Trophoblast cell (in vitro differentiated cells and primary cell): ENCODE data around the gene ABLIM2.

Source experiments
- DNase-seq, 2 donors: peaks; one replicate each; pipeline ENCODE4 v3.0.0-alpha.2; 2016
- H2AFZ ChIP-seq: 2 replicates; pipeline ENCODE4 v1.6.1; 2013; ENCODE audit warnings: low read length, moderate library complexity, mild to moderate bottlenecking; ENCODE audit not compliant: insufficient read depth, poor library complexity
- H2AK5ac ChIP-seq: 2 replicates; pipeline ENCODE4 v1.6.1; 2013; ENCODE audit warnings: mild to moderate bottlenecking, low read length
- H2BK120ac ChIP-seq: 2 replicates; pipeline ENCODE4 v1.6.1; 2013; ENCODE audit warnings: low read length, mild to moderate bottlenecking, moderate library complexity; ENCODE audit not compliant: insufficient read depth, poor library complexity
- H2BK12ac ChIP-seq: 2 replicates; pipeline ENCODE4 v1.6.1; 2013; ENCODE audit warnings: mild to moderate bottlenecking, low read length, moderate library complexity
- H2BK5ac ChIP-seq: 2 replicates; pipeline ENCODE4 v1.6.1; 2013; ENCODE audit warnings: low read length, low read depth, moderate library complexity, mild to moderate bottlenecking; ENCODE audit not compliant: poor library complexity
- H3K14ac ChIP-seq: 2 replicates; pipeline ENCODE4 v1.6.1; 2013; ENCODE audit warnings: mild to moderate bottlenecking, low read length
- H3K18ac ChIP-seq: 2 replicates; pipeline ENCODE4 v1.6.1; 2013; ENCODE audit warnings: mild to moderate bottlenecking, low read length
- H3K23ac ChIP-seq: 2 replicates; pipeline ENCODE4 v1.6.1; 2013; ENCODE audit warnings: low read length
- H3K27ac ChIP-seq: 2 replicates; pipeline ENCODE4 v1.5.1; 2013; ENCODE audit warnings: low read depth, mild to moderate bottlenecking, inconsistent platforms, low read length, moderate library complexity
- H3K27me3 ChIP-seq: 2 replicates; pipeline ENCODE4 v1.6.1; 2013; ENCODE audit warnings: inconsistent platforms, mild to moderate bottlenecking, low read length, moderate library complexity; ENCODE audit not compliant: insufficient read depth
- H3K36me3 ChIP-seq, 2 experiments: 1 replicate in 1 of 2; 2 replicates in 1 of 2; pipeline ENCODE4 v1.6.1; 2013; ENCODE audit warnings: low read length in 2 of 2, mild to moderate bottlenecking in 2 of 2, moderate library complexity in 1 of 2; ENCODE audit not compliant: insufficient read depth in 2 of 2, control insufficient read depth in 1 of 2
- H3K4ac ChIP-seq: 2 replicates; pipeline ENCODE4 v1.6.1; 2013; ENCODE audit warnings: low read depth, mild to moderate bottlenecking, low read length, moderate library complexity
- H3K4me1 ChIP-seq, 2 experiments: 1 replicate in 1 of 2; 2 replicates in 1 of 2; pipeline ENCODE4 v1.6.1; 2013; ENCODE audit warnings: low read length in 2 of 2, mild to moderate bottlenecking in 2 of 2, moderate library complexity in 1 of 2; ENCODE audit not compliant: insufficient read depth in 2 of 2, control insufficient read depth in 1 of 2
- H3K4me2 ChIP-seq: 2 replicates; pipeline ENCODE4 v1.6.1; 2013; ENCODE audit warnings: inconsistent platforms, mild to moderate bottlenecking, low read length, moderate library complexity
- H3K4me3 ChIP-seq: 2 replicates; pipeline ENCODE4 v1.5.1; 2013; ENCODE audit warnings: mild to moderate bottlenecking, low read depth, low read length, inconsistent platforms
- H3K79me1 ChIP-seq: one replicate; pipeline ENCODE4 v1.6.1; 2013; ENCODE audit warnings: low read length
- H3K79me2 ChIP-seq: 2 replicates; pipeline ENCODE4 v1.6.1; 2013; ENCODE audit warnings: low read length, mild to moderate bottlenecking; ENCODE audit not compliant: control insufficient read depth, insufficient read depth, poor library complexity
- H3K9ac ChIP-seq: 2 replicates; pipeline ENCODE4 v1.6.1; 2013; ENCODE audit warnings: mild to moderate bottlenecking, low read length
- H3K9me3 ChIP-seq: 2 replicates; pipeline ENCODE4 v1.6.1; 2013; ENCODE audit warnings: low read depth, mild to moderate bottlenecking, control low read depth, inconsistent platforms, low read length; ENCODE audit not compliant: insufficient read depth
- H4K12ac ChIP-seq: 2 replicates; pipeline ENCODE4 v1.6.1; 2013; ENCODE audit warnings: low read depth, mild to moderate bottlenecking, low read length, moderate library complexity
- H4K8ac ChIP-seq: 2 replicates; pipeline ENCODE4 v1.6.1; 2013; ENCODE audit warnings: low read depth, mild to moderate bottlenecking, low read length, moderate library complexity
- H4K91ac ChIP-seq: one replicate; pipeline ENCODE4 v1.6.1; 2013; ENCODE audit warnings: low read depth, mild to moderate bottlenecking, low read length, moderate library complexity
- WGBS: extraction: QIAGEN DNeasy Blood & Tissue Kit; methylation state at CpG from one replicate; pipeline ENCODE4 v1.1.7; 2013; ENCODE audit warnings: missing lambda C conversion rate; ENCODE audit not compliant: insufficient read length, insufficient coverage; ENCODE audit errors: extremely low coverage; 5-methylcytosine and 5-hydroxymethylcytosine counted together

The ABLIM2 gene

DNA sequence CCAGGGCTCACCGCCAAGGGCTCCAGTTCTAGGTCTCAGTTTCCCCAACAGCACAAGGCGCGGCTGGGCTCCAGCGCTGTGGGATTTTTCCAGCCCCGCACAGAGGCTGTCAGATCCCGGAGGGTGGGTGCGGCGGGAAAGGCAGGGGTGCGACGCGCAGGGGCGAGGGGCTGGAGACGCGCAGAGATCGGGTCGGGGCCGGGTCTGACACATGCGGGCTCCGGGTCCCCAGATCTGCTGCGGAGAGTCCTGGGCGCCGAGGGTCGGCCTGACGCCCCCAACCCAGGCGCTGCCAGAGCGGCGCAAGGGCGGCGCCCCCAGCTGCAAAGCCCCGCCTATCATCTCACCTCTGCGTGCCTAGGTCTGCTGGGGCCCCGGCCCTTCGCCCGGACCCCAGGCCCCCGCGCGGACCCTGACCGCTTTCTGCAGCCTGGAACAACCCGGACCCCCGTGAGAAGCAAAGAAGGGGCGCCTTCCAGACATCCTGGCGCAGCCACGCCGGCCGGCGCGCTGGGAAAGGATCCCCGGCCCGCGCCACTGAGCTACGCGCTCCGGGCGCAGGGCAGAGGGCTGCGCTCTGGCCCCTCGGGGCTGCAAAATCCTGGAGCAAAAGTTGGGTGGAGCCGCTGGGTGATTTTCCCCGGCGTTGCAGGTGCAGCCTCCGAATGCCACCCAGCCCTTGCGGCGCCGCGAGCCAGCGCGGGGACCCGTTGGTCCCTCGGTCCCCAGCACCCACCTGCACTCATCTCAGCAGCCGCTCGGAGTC is 486 bp downstream of the ABLIM2 start:
- Histone ChIP-seq H3K4me2 (peak overlapping the region; percentile 100), H3K79me2 (peaks cover 1% of the 10 kb centered on the region), H3K9ac (no peak overlapping the region), H2BK12ac (no peak overlapping the region), H3K4me1 (peaks cover 7 to 12% of the 10 kb centered on the region in 2 experiments), H4K91ac (no peak overlapping the region), H3K79me1 (peaks cover 6% of the 10 kb centered on the region), H3K36me3 (no peaks in the 10 kb centered on the region), H4K8ac (no peak overlapping the region), H3K4me3 (peak overlapping the region; percentile 70), H3K23ac (no peak overlapping the region), H3K14ac (no peak overlapping the region), H3K27ac (no peak overlapping the region), H3K4ac (no peak overlapping the region), H2BK5ac (no peak overlapping the region), H2BK120ac (no peak overlapping the region), H2AFZ (peak overlapping the region; percentile 77), H3K27me3 (peaks cover 21% of the 10 kb centered on the region), H3K9me3 (peaks cover 1% of the 10 kb centered on the region), H4K12ac (no peak overlapping the region), H3K18ac (no peak overlapping the region), H2AK5ac (no peak overlapping the region)
- peak in 1 of 2 donors; percentile 14 for DNase-seq
- no CpG with 5 or more reads among the region's 70 CpGs for WGBS

DNA sequence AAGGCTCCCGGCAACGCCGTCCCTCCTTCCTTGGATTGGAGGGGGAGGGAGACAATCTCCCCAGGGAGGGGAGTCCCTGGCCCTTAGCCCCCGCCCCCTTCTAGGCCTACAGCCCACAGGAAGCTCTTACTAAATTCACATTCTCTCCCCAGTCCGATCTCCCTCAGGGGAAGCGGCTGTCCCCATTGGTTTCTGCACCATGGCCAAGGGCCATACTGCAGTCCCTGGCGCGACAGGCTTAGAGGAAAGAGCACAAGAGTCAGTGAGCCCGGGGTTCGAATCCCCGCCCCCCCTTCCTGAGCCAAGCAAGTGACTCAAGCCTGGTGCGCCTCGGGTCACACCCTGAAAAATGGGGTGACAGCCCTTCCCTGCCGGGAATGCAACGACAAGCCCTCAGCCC is 1.1 kb downstream of the ABLIM2 start:
- WGBS, result no CpG with 5 or more reads among the region's 15 CpGs

DNA sequence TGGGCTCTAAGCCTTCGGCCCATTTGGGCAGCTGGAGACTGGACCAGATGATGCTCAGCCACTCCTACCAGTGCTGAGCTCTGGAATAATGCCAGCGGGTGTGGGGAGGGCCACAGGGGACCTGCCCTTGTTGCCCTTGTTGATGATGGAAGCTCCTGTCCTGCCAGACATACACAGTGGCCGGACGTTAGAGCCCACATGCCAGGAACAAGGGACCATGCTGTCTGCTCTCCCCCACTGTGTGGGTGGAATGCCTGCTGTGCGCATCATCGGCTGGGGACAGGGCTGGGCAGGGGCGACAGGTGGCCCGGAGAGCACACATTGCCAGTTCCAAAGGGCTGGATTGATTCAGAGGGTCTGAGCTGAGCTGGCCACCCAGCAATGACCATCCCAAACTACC is 2.0 kb downstream of the ABLIM2 start:
- H3K23ac ChIP-seq, result no peak overlapping the region
- no peak overlapping the region for H4K12ac ChIP-seq
- H3K4me2 ChIP-seq, result no peak overlapping the region
- no peak overlapping the region for H2AFZ ChIP-seq
- H2AK5ac ChIP-seq, result no peak overlapping the region
- WGBS, result no CpG with 5 or more reads among the region's 8 CpGs
- H3K18ac ChIP-seq, result no peak overlapping the region
- H3K4me3 ChIP-seq, result no peak overlapping the region
- peaks cover 1% of the 10 kb centered on the region for H3K9me3 ChIP-seq
- H3K79me1 ChIP-seq, result peaks cover 6% of the 10 kb centered on the region
- H4K91ac ChIP-seq, result no peak overlapping the region
- H2BK12ac ChIP-seq, result no peak overlapping the region
- peaks cover 1% of the 10 kb centered on the region for H3K79me2 ChIP-seq
- peaks cover 21% of the 10 kb centered on the region for H3K27me3 ChIP-seq
- no peak overlapping the region for H4K8ac ChIP-seq
- H3K14ac ChIP-seq, result no peak overlapping the region
- H3K9ac ChIP-seq, result no peak overlapping the region
- H3K27ac ChIP-seq, result no peak overlapping the region
- H3K4ac ChIP-seq, result no peak overlapping the region
- H3K36me3 ChIP-seq, result no peaks in the 10 kb centered on the region
- peaks cover 7 to 12% of the 10 kb centered on the region in 2 experiments for H3K4me1 ChIP-seq
- no peak overlapping the region for H2BK5ac ChIP-seq
- DNase-seq, result no peak
- no peak overlapping the region for H2BK120ac ChIP-seq

More for the DNA sequence above, 1.1 kb downstream of the ABLIM2 start:
- no peak overlapping the region for H2BK12ac ChIP-seq
- no peak overlapping the region for H2AFZ ChIP-seq
- no peak overlapping the region for H3K4me2 ChIP-seq
- H2BK120ac ChIP-seq, result no peak overlapping the region
- H3K4ac ChIP-seq, result no peak overlapping the region
- peaks cover 21% of the 10 kb centered on the region for H3K27me3 ChIP-seq
- peaks cover 6% of the 10 kb centered on the region for H3K79me1 ChIP-seq
- H3K36me3 ChIP-seq, result no peaks in the 10 kb centered on the region
- DNase-seq, result no peak
- H3K4me3 ChIP-seq, result no peak overlapping the region
- H3K9me3 ChIP-seq, result peaks cover 1% of the 10 kb centered on the region
- H4K12ac ChIP-seq, result no peak overlapping the region
- no peak overlapping the region for H4K8ac ChIP-seq
- H3K18ac ChIP-seq, result no peak overlapping the region
- no peak overlapping the region for H2AK5ac ChIP-seq
- H2BK5ac ChIP-seq, result no peak overlapping the region
- H3K9ac ChIP-seq, result no peak overlapping the region
- peaks cover 1% of the 10 kb centered on the region for H3K79me2 ChIP-seq
- no peak overlapping the region for H3K14ac ChIP-seq
- no peak overlapping the region for H4K91ac ChIP-seq
- H3K27ac ChIP-seq, result no peak overlapping the region
- H3K23ac ChIP-seq, result no peak overlapping the region
- H3K4me1 ChIP-seq, result peaks cover 7 to 12% of the 10 kb centered on the region in 2 experiments

DNA sequence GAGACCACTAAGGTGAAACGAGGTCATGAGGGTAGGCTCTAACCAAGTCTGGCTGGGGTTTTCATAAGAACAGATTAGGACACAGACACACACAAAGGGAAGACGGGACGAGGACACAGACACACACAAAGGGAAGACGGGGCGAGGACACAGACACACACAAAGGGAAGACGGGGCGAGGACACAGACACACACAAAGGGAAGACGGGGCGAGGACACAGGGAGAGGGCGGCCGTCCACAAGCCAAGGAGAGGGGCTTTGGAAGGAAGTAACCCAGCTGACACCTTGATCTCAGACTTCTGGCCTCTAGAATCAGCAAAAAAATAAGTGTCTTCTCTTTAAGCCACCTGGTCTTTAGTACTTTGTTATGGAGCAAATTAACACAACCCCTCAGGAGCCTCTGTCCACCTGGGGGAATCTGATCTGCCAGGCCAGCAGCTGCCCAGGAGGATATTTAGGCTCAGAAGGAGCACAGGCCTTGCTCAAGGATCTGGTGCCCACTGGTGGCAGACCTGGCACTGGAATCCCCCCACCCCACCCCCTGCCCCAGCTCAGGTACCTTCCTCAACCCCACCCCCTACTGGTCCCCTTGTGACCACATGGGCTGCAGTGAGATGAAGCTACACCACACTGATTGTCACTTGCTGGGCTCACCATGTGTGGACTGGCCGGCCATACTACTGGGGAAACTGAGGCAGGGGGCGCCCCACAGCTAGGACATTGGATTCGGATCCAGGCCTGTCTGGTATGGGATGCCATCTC is 2.8 kb downstream of the ABLIM2 start:
- Histone ChIP-seq H2BK12ac (no peak overlapping the region), H4K8ac (no peak overlapping the region), H2BK5ac (no peak overlapping the region), H3K4me1 (peaks cover 7 to 12% of the 10 kb centered on the region in 2 experiments), H3K79me1 (peaks cover 6% of the 10 kb centered on the region), H4K91ac (no peak overlapping the region), H3K36me3 (no peaks in the 10 kb centered on the region), H3K14ac (no peak overlapping the region), H4K12ac (no peak overlapping the region), H2AFZ (no peak overlapping the region), H2AK5ac (no peak overlapping the region), H3K4ac (no peak overlapping the region), H3K4me2 (no peak overlapping the region), H3K4me3 (no peak overlapping the region), H3K27me3 (peaks cover 21% of the 10 kb centered on the region), H2BK120ac (no peak overlapping the region), H3K9me3 (peaks cover 1% of the 10 kb centered on the region), H3K27ac (no peak overlapping the region), H3K18ac (no peak overlapping the region), H3K9ac (no peak overlapping the region), H3K79me2 (peaks cover 1% of the 10 kb centered on the region), H3K23ac (no peak overlapping the region)
- WGBS, result no CpG with 5 or more reads among the region's 14 CpGs
- no peak for DNase-seq
